ENCODE data around the gene C10orf90.

- TF ChIP-seq CTCF (IDR thresholded peaks at IDR 0.05) (no peak), POLR2AphosphoS5 (IDR thresholded peaks at IDR 0.05) (no peak)
These were observed 218.2 kb downstream of the C10orf90 start for GRCh38 chr10:126452245-126452644.
